Brain microvascular endothelial cell (primary cell): ENCODE measurements around the gene TNNI2.

Experiments used
- DNase-seq: peaks from one replicate; pipeline ENCODE4 v3.0.0-alpha.2; 2020
- H3K27ac ChIP-seq: fragments of 250-450 bp; sonication (Bioruptor Pico); 2 replicates; pipeline ENCODE4 v1.5.1; 2020; ENCODE audit warnings: mild to moderate bottlenecking, moderate library complexity
- H3K27me3 ChIP-seq: fragments of 250-450 bp; sonication (Bioruptor Pico); replicated peaks from 2 replicates; pipeline ENCODE4 v1.5.1; 2020; ENCODE audit warnings: mild to moderate bottlenecking
- H3K36me3 ChIP-seq: fragments of 250-450 bp; sonication (Bioruptor Pico); replicated peaks from 2 replicates; pipeline ENCODE4 v1.5.1; 2020; ENCODE audit warnings: mild to moderate bottlenecking
- H3K4me3 ChIP-seq: 2 replicates; pipeline ENCODE4 v1.5.1; 2011; ENCODE audit warnings: low read depth, mild to moderate bottlenecking, control low read depth, low read length, moderate library complexity
- CTCF ChIP-seq: IDR thresholded peaks from 2 replicates; pipeline ENCODE4 v1.5.1; 2011; ENCODE audit warnings: low read depth, mild to moderate bottlenecking, moderate library complexity, low read length, control low read depth, inconsistent platforms; ENCODE audit errors: missing control alignments
- in situ Hi-C: cut with HindIII; loops from 2 replicates; pipeline ENCODE4 v1.10.0; 2017; ENCODE audit warnings: low sequenced_read_pairs, low pct_ligation_motif_present

Gene TNNI2

GRCh38 chr11:1839204-1839923, 583 bp downstream of the TNNI2 start:
- DNase-seq = no peak
- H3K27ac ChIP-seq = no peak overlapping the region
- H3K4me3 ChIP-seq = no peak overlapping the region
- no peaks in the 10 kb centered on the region for H3K36me3 ChIP-seq
- in situ Hi-C loops = no loop called here
- no peak for TF ChIP-seq CTCF
- H3K27me3 ChIP-seq = no peaks in the 10 kb centered on the region

GRCh38 chr11:1839924-1840779, 1.4 kb downstream of the TNNI2 start:
- in situ Hi-C loops = no loop called here
- Histone ChIP-seq H3K4me3 (no peak overlapping the region), H3K27ac (no peak overlapping the region), H3K36me3 (no peaks in the 10 kb centered on the region), H3K27me3 (no peaks in the 10 kb centered on the region)
- TF ChIP-seq CTCF = no peak
- DNase-seq = no peak

GRCh38 chr11:1840780-1841480, 2.1 kb downstream of the TNNI2 start:
- no peak for DNase-seq
- no peak for TF ChIP-seq CTCF
- H3K4me3 ChIP-seq = no peak overlapping the region
- no peak overlapping the region for H3K27ac ChIP-seq
- in situ Hi-C loops = no loop called here
- H3K27me3 ChIP-seq = no peaks in the 10 kb centered on the region
- H3K36me3 ChIP-seq = no peaks in the 10 kb centered on the region

DNA sequence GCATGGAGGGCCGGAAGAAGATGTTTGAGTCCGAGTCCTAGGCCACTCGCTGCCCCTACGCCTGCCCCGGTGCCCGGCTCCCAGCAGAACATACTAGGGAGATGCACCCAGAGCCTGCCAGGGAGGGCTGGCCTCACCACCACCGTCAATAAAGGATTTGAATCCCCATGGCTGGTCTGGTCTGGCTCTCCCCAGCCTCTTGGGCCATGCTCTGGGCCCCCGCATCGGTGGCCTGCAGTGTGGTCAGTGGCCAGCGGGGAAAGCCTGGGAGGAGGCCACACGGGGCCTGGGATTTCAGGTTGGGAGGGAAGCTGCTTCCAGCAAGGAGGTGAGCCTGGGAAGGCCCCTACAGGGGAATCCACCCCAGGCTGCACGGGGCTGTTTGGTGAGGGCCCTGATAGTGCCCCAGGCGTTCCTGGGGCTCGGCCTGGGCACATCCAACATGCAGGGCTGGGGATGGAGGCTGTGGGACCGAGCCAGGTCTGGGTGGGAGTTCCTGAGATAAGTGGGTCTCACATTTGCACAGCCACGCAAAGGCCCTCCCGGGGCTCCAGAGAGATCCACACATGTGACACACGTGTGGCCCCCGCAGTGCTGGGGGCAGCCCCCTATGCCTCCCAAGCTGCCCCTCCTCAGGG, 2.8 kb downstream of the TNNI2 start:
- in situ Hi-C loops = no loop called here
- no peak overlapping the region for H3K27ac ChIP-seq

More for the DNA sequence above, 2.8 kb downstream of the TNNI2 start:
- H3K4me3 ChIP-seq = no peak overlapping the region
- no peaks in the 10 kb centered on the region for H3K36me3 ChIP-seq
- no peak for TF ChIP-seq CTCF
- no peak for DNase-seq
- H3K27me3 ChIP-seq = no peaks in the 10 kb centered on the region
